GM23338 (cell line): ENCODE results near the gene PTP4A1. TPM values are rescaled to one million over a fixed set of nuclear protein-coding genes. Genes with fewer than 3 reads are reported as not detected.

Experiments used
- ATAC-seq: fragments of 200-7000 bp; cut with Tn5 transposase; 3 replicates; pipeline ENCODE4 v1.9.1; 2020
- DNase-seq: peaks from one replicate; pipeline ENCODE4 v3.0.0-alpha.2; 2015; ENCODE audit warnings: low spot score
- H2AFZ ChIP-seq: fragments of 200-600 bp; sonication (generic); 2 replicates; pipeline ENCODE4 v1.8.0; 2016; ENCODE audit warnings: antibody characterized with exemption, mild to moderate bottlenecking, moderate library complexity
- H3F3A ChIP-seq: fragments of 200-600 bp; sonication (generic); replicated peaks from 2 replicates; pipeline ENCODE4 v1.8.0; 2017; ENCODE audit warnings: antibody characterized with exemption, mixed run types, low read depth
- H3K27ac ChIP-seq: fragments of 200-600 bp; sonication (generic); 2 replicates; pipeline ENCODE4 v1.6.1; 2016; ENCODE audit warnings: low read depth
- H3K27me3 ChIP-seq: fragments of 200-600 bp; sonication (generic); 2 replicates; pipeline ENCODE4 v1.8.0; 2016; ENCODE audit warnings: mild to moderate bottlenecking, mixed run types, moderate library complexity; ENCODE audit not compliant: insufficient read depth
- H3K36me3 ChIP-seq: fragments of 200-600 bp; sonication (generic); 2 replicates; pipeline ENCODE4 v1.8.0; 2016; ENCODE audit warnings: mild to moderate bottlenecking; ENCODE audit not compliant: insufficient read depth
- H3K4me1 ChIP-seq: fragments of 200-600 bp; sonication (generic); 2 replicates; pipeline ENCODE4 v1.8.0; 2016; ENCODE audit warnings: mild to moderate bottlenecking, moderate library complexity; ENCODE audit not compliant: insufficient read depth
- H3K4me2 ChIP-seq: fragments of 200-600 bp; sonication (generic); 2 replicates; pipeline ENCODE4 v1.7.1; 2017; ENCODE audit warnings: mixed run types
- H3K4me3 ChIP-seq: fragments of 200-600 bp; sonication (generic); 2 replicates; pipeline ENCODE4 v1.6.1; 2016; ENCODE audit warnings: mixed run types
- H3K79me2 ChIP-seq: fragments of 200-600 bp; sonication (generic); replicated peaks from 2 replicates; pipeline ENCODE4 v1.8.0; 2017; ENCODE audit warnings: mild to moderate bottlenecking; ENCODE audit not compliant: insufficient read depth
- H3K9me2 ChIP-seq: fragments of 200-600 bp; sonication (generic); 2 replicates; pipeline ENCODE4 v1.8.0; 2017; ENCODE audit not compliant: insufficient read depth
- H4K20me1 ChIP-seq: fragments of 200-600 bp; sonication (generic); replicated peaks from 2 replicates; pipeline ENCODE4 v1.8.0; 2017; ENCODE audit warnings: mild to moderate bottlenecking; ENCODE audit not compliant: insufficient read depth
- H3K27ac Mint-ChIP-seq: 2 replicates; pipeline ENCODE4 v1.8.0; 2020; ENCODE audit warnings: inconsistent platforms, mild to moderate bottlenecking, moderate library complexity, mixed read lengths
- H3K27me3 Mint-ChIP-seq: 3 replicates; pipeline ENCODE4 v1.8.0; 2022; ENCODE audit warnings: low read depth, mild to moderate bottlenecking, moderate library complexity, mixed read lengths, inconsistent platforms; ENCODE audit not compliant: insufficient read depth, poor library complexity
- H3K36me3 Mint-ChIP-seq: 3 replicates; pipeline ENCODE4 v1.8.0; 2021; ENCODE audit warnings: low read depth, mild to moderate bottlenecking, inconsistent platforms, moderate library complexity, mixed read lengths
- H3K4me1 Mint-ChIP-seq: 3 replicates; pipeline ENCODE4 v1.8.0; 2020; ENCODE audit warnings: mild to moderate bottlenecking, inconsistent platforms, mixed read lengths
- H3K4me3 Mint-ChIP-seq: 3 replicates; pipeline ENCODE4 v1.8.0; 2021; ENCODE audit warnings: moderate library complexity, mild to moderate bottlenecking, inconsistent platforms, mixed read lengths
- H3K9me3 Mint-ChIP-seq: 3 replicates; pipeline ENCODE4 v1.8.0; 2020; ENCODE audit warnings: moderate library complexity, mild to moderate bottlenecking, inconsistent platforms, mixed read lengths
- CREB1 ChIP-seq: fragments of 250-450 bp; sonication (Bioruptor Pico); IDR thresholded peaks from 2 replicates; pipeline ENCODE4 v1.5.0; 2020; ENCODE audit warnings: low read depth, mild to moderate bottlenecking, moderate library complexity
- CTCF ChIP-seq, 2 experiments: fragments of 200-600 bp in 1 of 2; sonication (generic) in 1 of 2; conservative IDR thresholded peaks; 2 replicates each; pipeline versions ENCODE4 v1.5.1 to v1.6.1; 2016 to 2017; ENCODE audit warnings: antibody characterized with exemption in 2 of 2, low read depth in 2 of 2, mild to moderate bottlenecking in 2 of 2, moderate library complexity in 1 of 2
- ETS1 ChIP-seq: IDR thresholded peaks from 2 replicates; pipeline ENCODE4 v1.6.1; 2016; ENCODE audit warnings: antibody characterized with exemption
- JUNB ChIP-seq: IDR thresholded peaks from one replicate; pipeline ENCODE4 v1.6.1; 2016; ENCODE audit warnings: antibody characterized with exemption; ENCODE audit not compliant: unreplicated experiment
- NANOG ChIP-seq: IDR thresholded peaks from 2 replicates; pipeline ENCODE4 v1.6.1; 2016; ENCODE audit warnings: antibody characterized with exemption, borderline replicate concordance
- POLR2AphosphoS5 ChIP-seq: IDR thresholded peaks from 2 replicates; pipeline ENCODE4 v1.6.1; 2016; ENCODE audit warnings: antibody characterized with exemption, low read depth
- ZNF114 ChIP-seq: fragments of 250-450 bp; sonication (Bioruptor Pico); IDR thresholded peaks from 2 replicates; pipeline ENCODE4 v1.5.0; 2020; ENCODE audit warnings: mild to moderate bottlenecking, moderate library complexity
- ZNF462 ChIP-seq: fragments of 250-450 bp; sonication (Bioruptor Pico); IDR thresholded peaks from 2 replicates; pipeline ENCODE4 v1.5.0; 2020; ENCODE audit warnings: mild to moderate bottlenecking, moderate library complexity
- polyA plus RNA-seq: library from polyadenylated mRNA; unstranded; fragments of >200 nt; fragmentation: Nextera tagmentation; extraction: Ambion mirVana; gene quantifications from 2 replicates; pipeline ENCODE4 v1.2.1, GENCODE V29; 2016
- total RNA-seq: library from RNA; depleted of rRNA; stranded (reverse); fragments of >200 nt; shearing (Covaris generic); gene quantifications from 2 replicates; pipeline ENCODE4 v1.2.3, GENCODE V29; 2014

Gene PTP4A1
- total and polyA plus RNA-seq, 2 experiments from 2014 or later, result 99.0 to 102 TPM

GRCh38 chr6:63609231-63609630 lies 37.0 kb downstream of the PTP4A1 start:
- no peaks in the 10 kb centered on the region for H3K36me3 ChIP-seq
- DNase-seq, result no peak
- TF ChIP-seq CTCF (conservative IDR thresholded peaks at IDR 0.05; ENCODE audit: low read depth in 2 of 2), result no peak
- no peak for TF ChIP-seq ZNF462
- TF ChIP-seq JUNB, result no peak
- TF ChIP-seq POLR2AphosphoS5, result no peak
- no peak for TF ChIP-seq ZNF114 (CRISPR knock-in tag)
- no peak for TF ChIP-seq NANOG
- no peak for TF ChIP-seq ETS1
- no peak for TF ChIP-seq CREB1
- no peaks in the 10 kb centered on the region for H3K4me1 ChIP-seq
- no peaks in the 10 kb centered on the region for H3F3A ChIP-seq
- no peaks in the 10 kb centered on the region for H3K36me3 Mint-ChIP-seq
- no peak overlapping the region for H3K4me2 ChIP-seq
- H3K9me2 ChIP-seq, result no peaks in the 10 kb centered on the region
- no peaks in the 10 kb centered on the region for H3K79me2 ChIP-seq
- H3K27ac Mint-ChIP-seq, result no peak overlapping the region
- H4K20me1 ChIP-seq, result no peaks in the 10 kb centered on the region
- no peak overlapping the region for H3K4me3 Mint-ChIP-seq
- ATAC-seq, result no peak
- H3K4me3 ChIP-seq, result no peak overlapping the region
- H3K27ac ChIP-seq, result no peak overlapping the region
- no peaks in the 10 kb centered on the region for H3K27me3 Mint-ChIP-seq
- H3K27me3 ChIP-seq, result no peaks in the 10 kb centered on the region
- H3K4me1 Mint-ChIP-seq, result no peaks in the 10 kb centered on the region
- H3K9me3 Mint-ChIP-seq, result no peaks in the 10 kb centered on the region; the same call in 2 of the 3 replicates
- no peak overlapping the region for H2AFZ ChIP-seq
